Subcutaneous preadipocyte (primary cell): ENCODE measurements around the gene DHODH. TPM values are rescaled to one million over a fixed set of nuclear protein-coding genes. Genes with fewer than 3 reads are reported as not detected.

Experiments used
- small RNA-seq: library from RNA; depleted of rRNA; stranded (forward); fragments of <200 nt; gene quantifications from one replicate; pipeline ENCODE3, GENCODE V24; 2012
- total RNA-seq: library from RNA; depleted of rRNA; stranded (reverse); fragments of >200 nt; gene quantifications from 2 replicates; pipeline ENCODE4 v1.2.3, GENCODE V29; 2012

The DHODH gene
- 8.8 and 11.5 TPM in 2 replicates for total RNA-seq

DNA sequence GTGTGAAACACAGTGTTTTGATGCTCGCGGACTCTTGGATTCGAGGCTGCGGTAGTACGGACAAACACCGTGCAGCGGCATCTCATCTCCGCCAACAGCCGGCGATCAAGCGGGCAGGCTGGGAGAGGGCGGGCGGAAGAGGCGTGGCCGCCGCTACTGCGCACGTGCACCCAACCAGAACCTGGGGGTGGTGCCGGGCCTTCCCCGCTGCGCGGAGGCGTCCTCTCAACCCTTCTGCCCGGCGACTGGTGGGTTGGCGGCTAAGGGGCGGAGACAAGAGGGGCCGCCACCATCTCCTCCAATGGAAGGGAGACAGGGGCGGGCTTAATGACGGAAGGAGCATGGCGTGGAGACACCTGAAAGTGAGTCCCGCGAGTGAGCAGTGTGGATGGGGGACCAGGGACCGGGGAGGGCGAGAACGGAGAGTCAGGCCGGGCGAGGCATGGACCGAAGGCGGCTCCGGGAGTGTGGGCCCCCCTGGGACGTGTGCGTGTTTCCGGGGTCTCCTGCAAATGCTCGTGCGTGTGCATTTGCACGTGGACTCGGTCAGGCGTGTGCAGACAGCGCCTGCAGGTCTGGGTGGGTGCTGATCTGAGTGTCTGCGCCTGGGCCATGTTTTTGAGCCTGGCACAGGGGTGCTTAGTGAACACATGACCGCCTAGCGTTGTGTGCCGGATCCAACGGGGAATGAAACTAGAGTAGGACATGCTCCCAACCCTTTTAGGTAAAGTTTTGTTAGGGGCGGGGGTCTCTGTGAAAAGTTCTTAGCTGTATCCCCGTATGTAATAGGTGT is at the start of gene DHODH:
Gene DHODH, plus strand, starts transcription at position 321 of the 793 bp plus-strand sequence. Its CDS starts 21 bp downstream, at position 342.

DNA sequence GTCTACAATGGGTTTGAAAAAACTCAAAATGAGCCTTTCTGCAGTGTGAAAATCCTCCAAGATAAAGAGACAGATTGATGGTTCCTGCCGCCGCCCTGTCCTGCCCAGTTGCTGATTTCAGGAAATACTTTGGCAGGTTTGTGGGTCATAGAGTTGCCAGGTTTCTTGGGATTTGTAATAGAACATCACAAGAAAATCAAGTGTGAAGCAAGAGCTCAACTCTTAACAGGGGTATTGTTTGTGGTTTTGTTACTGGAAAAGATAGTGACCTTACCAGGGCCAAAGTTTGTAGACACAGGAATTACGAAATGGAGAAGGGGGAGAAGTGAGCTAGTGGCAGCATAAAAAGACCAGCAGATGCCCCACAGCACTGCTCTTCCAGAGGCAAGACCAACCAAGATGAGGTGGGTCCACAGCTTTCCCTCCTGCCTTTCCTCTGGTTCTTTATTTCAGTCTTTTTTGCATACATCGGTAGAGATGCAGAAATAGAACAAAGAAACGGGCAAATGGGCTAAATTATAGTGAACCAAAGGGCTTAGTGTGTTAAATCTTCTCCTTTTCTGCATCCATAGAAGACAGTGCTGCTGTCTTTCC is 45.8 kb downstream of the DHODH start, which contains the start of gene HP:
Gene HP, plus strand, starts transcription at position 252 of the 594 bp plus-strand sequence. Its CDS starts 148 bp downstream, at position 400.

Small RNAs within 50 kb of the gene (small RNA-seq; reads per million reads assigned to genes)
- gene RPL39P31 = not detected

Other genes starting within 250 kb of the DHODH start
- 57.0 and 83.7 TPM in 2 replicates for gene AP1G1, start 199.9 kb upstream of the DHODH start, total RNA-seq
- gene ATXN1L, start 162.8 kb upstream of the DHODH start, total RNA-seq = 10.8 and 11.0 TPM in 2 replicates
- 2.9 and 3.3 TPM in 2 replicates for gene ZNF821, start 124.6 kb upstream of the DHODH start, total RNA-seq
- gene IST1, start 113.2 kb upstream of the DHODH start, total RNA-seq = 115 and 128 TPM in 2 replicates
- not detected in 2 replicates for gene PKD1L3, start 8.3 kb upstream of the DHODH start, total RNA-seq
- not detected in 2 replicates for gene HP, start 45.8 kb downstream of the DHODH start, total RNA-seq
- gene HPR, start 54.5 kb downstream of the DHODH start, total RNA-seq = not detected in 2 replicates
- gene TXNL4B, start 84.9 kb downstream of the DHODH start, total RNA-seq = 7.4 and 7.7 TPM in 2 replicates
- gene DHX38, start 85.1 kb downstream of the DHODH start, total RNA-seq = 50.3 and 66.7 TPM in 2 replicates
- 0.37 and 0.78 TPM in 2 replicates for gene PMFBP1, start 163.4 kb downstream of the DHODH start, total RNA-seq